TTC549 (cell line): ENCODE data around the gene NUMB.

Source experiments
- FAIRE-seq: peaks from 2 replicates; lab custom pipeline; 2012; peaks lifted over from hg19 to GRCh38; lab: Jason Lieb, UNC

NUMB gene

GRCh38 chr14:73458183-73458976, at the start of gene NUMB:
NUMB (minus strand) TSS chr14:73458546; CDS start chr14:73355751, 102,795 bp downstream.
- FAIRE-seq: peak; percentile 98

GRCh38 chr14:73503648-73504047, 45.3 kb upstream of the NUMB start:
- no peak for FAIRE-seq

GRCh38 chr14:73502017-73502619, 43.8 kb upstream of the NUMB start:
- FAIRE-seq: no peak

GRCh38 chr14:73500360-73500759, 42.0 kb upstream of the NUMB start:
- no peak for FAIRE-seq

- FAIRE-seq: no peak
Measured at GRCh38 chr14:73494593-73494992, 36.2 kb upstream of the NUMB start.

GRCh38 chr14:73492670-73493069, 34.3 kb upstream of the NUMB start:
- FAIRE-seq: no peak

GRCh38 chr14:73492043-73492552, 33.8 kb upstream of the NUMB start:
- FAIRE-seq: no peak

GRCh38 chr14:73491256-73492042, 33.1 kb upstream of the NUMB start:
- no peak for FAIRE-seq

- FAIRE-seq: no peak
Measured at GRCh38 chr14:73489481-73490175, 31.3 kb upstream of the NUMB start.

GRCh38 chr14:73478684-73479083, 20.3 kb upstream of the NUMB start:
- no peak for FAIRE-seq

GRCh38 chr14:73477618-73478266, 19.4 kb upstream of the NUMB start:
- FAIRE-seq: no peak

- no peak for FAIRE-seq
Measured at GRCh38 chr14:73476451-73476931, 18.1 kb upstream of the NUMB start.

- no peak for FAIRE-seq
Measured at GRCh38 chr14:73474952-73475351, 16.6 kb upstream of the NUMB start.

GRCh38 chr14:73472185-73473114, 14.1 kb upstream of the NUMB start:
- FAIRE-seq: peak; percentile 81

GRCh38 chr14:73471582-73472184, 13.3 kb upstream of the NUMB start:
- no peak for FAIRE-seq

- FAIRE-seq: no peak
Measured at GRCh38 chr14:73468828-73469375, 10.6 kb upstream of the NUMB start.

- no peak for FAIRE-seq
Measured at GRCh38 chr14:73467800-73468199, 9.5 kb upstream of the NUMB start.

GRCh38 chr14:73467377-73467776, 9.0 kb upstream of the NUMB start:
- no peak for FAIRE-seq

GRCh38 chr14:73466861-73467260, 8.5 kb upstream of the NUMB start:
- no peak for FAIRE-seq
